ENCODE measurements around the gene KHK. TPM values are rescaled to one million over a fixed set of nuclear protein-coding genes. Genes with fewer than 3 reads are reported as not detected.

Gene KHK
- polyA plus RNA-seq, 2 of the 4 experiments (the other 2 are of a cell fraction), result 4.2 to 7.6 TPM

DNA sequence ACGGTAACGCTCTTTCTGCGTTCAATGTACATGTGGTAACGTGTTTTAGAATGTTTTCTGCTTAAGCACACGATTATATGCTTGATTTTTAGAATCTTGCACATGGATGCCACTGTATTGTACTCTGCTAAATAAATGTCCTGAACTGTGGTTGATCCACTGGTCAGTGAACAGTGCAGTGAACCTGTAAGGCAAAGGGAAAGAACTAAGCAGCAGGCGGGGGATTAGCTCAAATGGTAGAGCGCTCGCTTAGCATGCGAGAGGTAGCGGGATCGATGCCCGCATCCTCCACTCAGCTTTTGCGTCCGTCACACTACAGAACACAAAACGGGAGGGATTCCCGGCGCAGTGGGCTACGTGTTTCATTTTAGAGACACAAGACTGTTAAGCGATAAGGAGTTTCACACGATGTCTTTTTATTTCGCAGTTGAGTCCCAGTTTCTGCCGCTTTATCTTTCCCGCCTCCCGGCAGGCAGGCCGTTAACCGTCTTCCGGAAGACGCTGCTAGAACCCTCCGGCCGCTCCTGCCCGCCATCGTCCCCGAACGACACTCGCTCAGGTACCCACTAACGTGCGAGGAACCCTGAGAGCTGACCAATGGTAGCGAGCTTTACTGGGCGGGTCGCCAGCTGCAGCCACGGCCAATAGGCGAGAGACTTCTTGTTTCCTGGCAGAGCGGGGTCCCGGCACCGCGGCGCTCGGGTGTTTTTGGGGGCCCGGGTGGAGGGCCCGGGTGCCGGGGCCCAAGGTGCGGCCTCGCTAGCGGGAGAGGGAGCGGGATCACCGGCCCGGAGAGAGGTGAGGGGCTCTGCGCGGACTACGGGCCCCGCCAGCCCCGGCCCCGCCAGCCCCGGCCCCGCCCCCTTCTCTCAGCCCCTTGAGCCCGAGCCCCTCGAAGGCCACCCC lies 35.3 kb upstream of the KHK start, which contains the start of gene AGBL5 (continued):
- TF ChIP-seq, protein P1, sequence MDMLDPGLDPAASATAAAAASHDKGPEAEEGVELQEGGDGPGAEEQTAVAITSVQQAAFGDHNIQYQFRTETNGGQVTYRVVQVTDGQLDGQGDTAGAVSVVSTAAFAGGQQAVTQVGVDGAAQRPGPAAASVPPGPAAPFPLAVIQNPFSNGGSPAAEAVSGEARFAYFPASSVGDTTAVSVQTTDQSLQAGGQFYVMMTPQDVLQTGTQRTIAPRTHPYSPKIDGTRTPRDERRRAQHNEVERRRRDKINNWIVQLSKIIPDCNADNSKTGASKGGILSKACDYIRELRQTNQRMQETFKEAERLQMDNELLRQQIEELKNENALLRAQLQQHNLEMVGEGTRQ (IDR thresholded peaks at IDR 0.05), result no peak
- TF ChIP-seq RNF2 (IDR thresholded peaks at IDR 0.05; ENCODE audit: borderline replicate concordance, low read depth) (no peak), ESRRA (IDR thresholded peaks at IDR 0.05; ENCODE audit: borderline replicate concordance, low read length) (no peak), HOXB13 (CRISPR knock-in tag; IDR thresholded peaks at IDR 0.05; ENCODE audit: low read depth) (no peak), ELK1 (IDR thresholded peaks at IDR 0.05; ENCODE audit: low read depth, low read length) (no peak), FOSL2 (IDR thresholded peaks at IDR 0.05) (no peak), FOSL2 (CRISPR knock-in tag; IDR thresholded peaks at IDR 0.05) (peak; percentile 1; the same call in 1 of the 2 replicates), GATA3 (IDR thresholded peaks at IDR 0.05; ENCODE audit: borderline replicate concordance) (no peak; the same call in 1 of the 2 replicates), BHLHE40 (IDR thresholded peaks at IDR 0.05; ENCODE audit: low read depth, low read length) (no peak), FOXS1 (CRISPR knock-in tag; IDR thresholded peaks at IDR 0.05) (no peak), CHD4 (IDR thresholded peaks at IDR 0.05; ENCODE audit: borderline replicate concordance) (no peak), JUNB (IDR thresholded peaks at IDR 0.05) (no peak), TFCP2L1 (CRISPR knock-in tag; IDR thresholded peaks at IDR 0.05) (peak; percentile 95; the same call in 1 of the 2 replicates), ATOH8 (CRISPR knock-in tag; IDR thresholded peaks at IDR 0.05; ENCODE audit: low read depth) (peak; percentile 87), CBX8 (IDR thresholded peaks at IDR 0.05) (no peak), FOSB (CRISPR knock-in tag; IDR thresholded peaks at IDR 0.05) (peak; percentile 77; the same call in 1 of the 2 replicates), MYC (IDR thresholded peaks at IDR 0.05; ENCODE audit: borderline replicate concordance, low read length) (peak; percentile 58; the same call in 1 of the 2 replicates), RAD21 (conservative IDR thresholded peaks at IDR 0.05 in 1 of 2, IDR thresholded peaks at IDR 0.05 in 1 of 2) (no peak), NPAS2 (CRISPR knock-in tag; IDR thresholded peaks at IDR 0.05; ENCODE audit: borderline replicate concordance) (no peak; the same call in 1 of the 2 replicates), ZNF302 (CRISPR knock-in tag; IDR thresholded peaks at IDR 0.05) (no peak), KDM1A (IDR thresholded peaks at IDR 0.05; ENCODE audit: low read depth) (no peak), ZSCAN20 (CRISPR knock-in tag; IDR thresholded peaks at IDR 0.05) (no peak), RFX5 (IDR thresholded peaks at IDR 0.05) (no peak)
- TF ChIP-seq, protein P2, sequence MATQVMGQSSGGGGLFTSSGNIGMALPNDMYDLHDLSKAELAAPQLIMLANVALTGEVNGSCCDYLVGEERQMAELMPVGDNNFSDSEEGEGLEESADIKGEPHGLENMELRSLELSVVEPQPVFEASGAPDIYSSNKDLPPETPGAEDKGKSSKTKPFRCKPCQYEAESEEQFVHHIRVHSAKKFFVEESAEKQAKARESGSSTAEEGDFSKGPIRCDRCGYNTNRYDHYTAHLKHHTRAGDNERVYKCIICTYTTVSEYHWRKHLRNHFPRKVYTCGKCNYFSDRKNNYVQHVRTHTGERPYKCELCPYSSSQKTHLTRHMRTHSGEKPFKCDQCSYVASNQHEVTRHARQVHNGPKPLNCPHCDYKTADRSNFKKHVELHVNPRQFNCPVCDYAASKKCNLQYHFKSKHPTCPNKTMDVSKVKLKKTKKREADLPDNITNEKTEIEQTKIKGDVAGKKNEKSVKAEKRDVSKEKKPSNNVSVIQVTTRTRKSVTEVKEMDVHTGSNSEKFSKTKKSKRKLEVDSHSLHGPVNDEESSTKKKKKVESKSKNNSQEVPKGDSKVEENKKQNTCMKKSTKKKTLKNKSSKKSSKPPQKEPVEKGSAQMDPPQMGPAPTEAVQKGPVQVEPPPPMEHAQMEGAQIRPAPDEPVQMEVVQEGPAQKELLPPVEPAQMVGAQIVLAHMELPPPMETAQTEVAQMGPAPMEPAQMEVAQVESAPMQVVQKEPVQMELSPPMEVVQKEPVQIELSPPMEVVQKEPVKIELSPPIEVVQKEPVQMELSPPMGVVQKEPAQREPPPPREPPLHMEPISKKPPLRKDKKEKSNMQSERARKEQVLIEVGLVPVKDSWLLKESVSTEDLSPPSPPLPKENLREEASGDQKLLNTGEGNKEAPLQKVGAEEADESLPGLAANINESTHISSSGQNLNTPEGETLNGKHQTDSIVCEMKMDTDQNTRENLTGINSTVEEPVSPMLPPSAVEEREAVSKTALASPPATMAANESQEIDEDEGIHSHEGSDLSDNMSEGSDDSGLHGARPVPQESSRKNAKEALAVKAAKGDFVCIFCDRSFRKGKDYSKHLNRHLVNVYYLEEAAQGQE (IDR thresholded peaks at IDR 0.05), result no peak

Measured in A549 (cell line).